UCSD-AML1 (cell line): ENCODE results near the gene SEC16A.

Experiments used
- DNase-seq: peaks from one replicate; lab custom pipeline; 2025; ENCODE audit not compliant: unreplicated experiment; lab: John Stamatoyannopoulos, UW

Gene SEC16A

DNA sequence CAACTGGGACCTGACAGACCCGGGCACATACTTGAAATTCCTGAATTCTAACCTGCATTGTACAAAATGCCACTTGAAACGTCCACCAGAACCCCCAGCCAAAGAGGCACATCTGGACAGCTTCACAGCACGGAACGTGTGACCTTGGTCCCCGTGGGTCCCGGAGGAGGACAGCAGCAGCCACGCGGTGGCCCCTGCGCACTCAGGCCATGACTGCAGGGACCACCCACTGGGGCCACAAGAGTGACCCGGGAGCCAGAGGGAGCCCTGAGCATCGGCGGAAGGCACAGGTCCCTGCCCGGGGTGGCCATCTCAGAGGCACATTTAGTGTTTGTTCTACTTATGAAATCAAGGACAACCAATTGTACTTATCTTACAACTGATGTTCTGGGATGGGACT lies 80.8 kb downstream of the SEC16A start:
- DNase-seq: no peak

DNA sequence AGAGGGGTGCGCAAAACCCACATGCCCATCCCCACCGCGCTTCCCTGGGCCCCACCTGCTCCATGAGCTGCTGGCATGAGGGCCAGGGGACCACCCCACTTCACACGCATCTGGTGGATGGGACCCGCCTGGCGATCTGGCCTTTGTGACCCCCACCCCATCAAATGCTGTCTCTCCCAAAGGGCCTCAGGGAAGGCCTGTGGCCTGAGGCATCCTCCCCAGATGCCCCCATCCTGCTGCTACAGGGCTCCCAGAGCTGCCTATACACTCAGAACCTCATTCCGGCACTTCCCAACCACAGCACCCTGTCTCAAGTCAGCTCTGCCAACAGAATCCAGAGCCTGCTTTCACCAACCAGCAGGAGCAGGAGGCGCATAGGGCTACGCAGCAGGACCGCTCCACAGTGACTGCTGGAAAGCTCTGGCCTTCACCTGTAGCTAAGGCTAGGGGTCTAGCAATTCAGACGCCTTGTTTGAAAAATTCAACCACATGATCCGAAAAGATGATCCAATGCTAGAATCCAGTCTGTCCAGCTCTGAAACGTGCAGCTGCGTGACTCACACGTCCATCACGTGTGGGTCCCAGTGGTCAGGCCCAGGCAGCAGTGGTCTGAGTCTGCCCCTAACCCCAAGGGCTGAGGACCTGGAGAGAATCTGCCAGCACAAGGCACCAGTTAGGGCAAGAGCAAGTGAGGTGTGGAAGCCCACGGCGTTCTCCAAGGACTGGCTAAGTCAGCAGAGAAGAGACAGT lies 81.5 kb downstream of the SEC16A start:
- DNase-seq: no peak

DNA sequence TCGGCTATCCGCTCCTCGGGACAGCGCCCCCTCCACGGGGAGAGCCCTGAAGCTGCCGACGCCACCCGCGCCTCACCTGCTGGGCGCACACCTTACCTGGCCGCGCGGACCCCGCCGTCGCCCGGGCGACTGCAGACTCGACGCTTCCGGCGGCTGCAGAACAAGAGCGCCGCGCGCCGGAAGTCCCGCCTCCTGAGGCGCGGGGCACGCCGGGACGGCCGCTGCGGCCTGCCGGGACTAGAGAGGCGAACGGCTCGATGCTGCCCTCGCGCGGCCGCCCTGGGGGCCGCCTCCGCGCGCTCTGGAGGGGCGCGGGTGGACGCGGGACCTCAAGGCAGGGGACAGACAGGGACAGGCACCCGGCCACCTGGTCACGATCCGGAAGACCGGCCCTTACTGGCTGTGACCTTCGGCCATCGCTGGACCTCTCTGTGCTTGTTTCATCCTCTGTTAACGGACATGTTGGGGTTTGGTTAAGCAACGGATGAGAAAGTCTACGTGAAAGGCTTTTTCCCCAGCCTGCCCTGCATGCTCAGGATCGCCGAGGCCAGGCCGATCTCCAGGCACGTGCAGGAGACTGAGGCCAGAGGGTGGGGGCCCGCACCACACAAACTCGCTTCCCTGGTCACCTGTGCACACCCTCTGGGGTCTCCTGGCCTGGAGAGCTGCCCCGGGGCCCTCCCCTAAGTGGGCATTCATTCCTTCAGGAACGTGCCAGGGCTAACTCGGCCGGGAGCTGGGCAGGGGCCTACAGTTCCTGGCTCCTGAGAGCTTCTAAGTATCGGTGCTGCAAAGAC lies 82.6 kb downstream of the SEC16A start, which contains the start of gene SNAPC4:
TSS of gene SNAPC4 (minus strand) at position 133 of the 797 bp plus-strand sequence. CDS start 1,742 bp downstream, outside the sequence.
- DNase-seq: peak; percentile 92

GRCh38 chr9:136399176-136400037 lies 83.4 kb downstream of the SEC16A start:
- DNase-seq: peak; percentile 25

- DNase-seq: no peak
Observed at GRCh38 chr9:136398286-136398685, 84.6 kb downstream of the SEC16A start.

GRCh38 chr9:136397643-136398042 lies 85.2 kb downstream of the SEC16A start:
- DNase-seq: no peak

DNA sequence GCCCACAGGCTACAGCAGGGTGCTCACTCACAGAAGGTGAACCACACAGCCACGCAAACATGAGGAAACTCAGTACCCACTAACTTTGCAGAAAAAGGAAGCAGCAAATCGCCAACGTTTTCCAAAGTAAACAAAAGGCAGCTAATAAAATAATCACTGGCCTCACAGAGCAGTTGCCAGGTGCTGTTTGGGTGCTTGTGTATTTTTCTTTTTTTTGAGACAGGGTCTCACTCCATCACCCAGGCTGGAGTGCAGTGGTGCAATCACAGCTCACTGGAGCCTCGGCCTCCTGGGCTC lies 86.7 kb downstream of the SEC16A start:
- no peak for DNase-seq

GRCh38 chr9:136395345-136396218 lies 87.3 kb downstream of the SEC16A start:
- DNase-seq: no peak

GRCh38 chr9:136395020-136395340 lies 87.9 kb downstream of the SEC16A start:
- DNase-seq: no peak

GRCh38 chr9:136394312-136395019 lies 88.4 kb downstream of the SEC16A start:
- no peak for DNase-seq

- DNase-seq: no peak
Observed at GRCh38 chr9:136393531-136393930, 89.3 kb downstream of the SEC16A start.

DNA sequence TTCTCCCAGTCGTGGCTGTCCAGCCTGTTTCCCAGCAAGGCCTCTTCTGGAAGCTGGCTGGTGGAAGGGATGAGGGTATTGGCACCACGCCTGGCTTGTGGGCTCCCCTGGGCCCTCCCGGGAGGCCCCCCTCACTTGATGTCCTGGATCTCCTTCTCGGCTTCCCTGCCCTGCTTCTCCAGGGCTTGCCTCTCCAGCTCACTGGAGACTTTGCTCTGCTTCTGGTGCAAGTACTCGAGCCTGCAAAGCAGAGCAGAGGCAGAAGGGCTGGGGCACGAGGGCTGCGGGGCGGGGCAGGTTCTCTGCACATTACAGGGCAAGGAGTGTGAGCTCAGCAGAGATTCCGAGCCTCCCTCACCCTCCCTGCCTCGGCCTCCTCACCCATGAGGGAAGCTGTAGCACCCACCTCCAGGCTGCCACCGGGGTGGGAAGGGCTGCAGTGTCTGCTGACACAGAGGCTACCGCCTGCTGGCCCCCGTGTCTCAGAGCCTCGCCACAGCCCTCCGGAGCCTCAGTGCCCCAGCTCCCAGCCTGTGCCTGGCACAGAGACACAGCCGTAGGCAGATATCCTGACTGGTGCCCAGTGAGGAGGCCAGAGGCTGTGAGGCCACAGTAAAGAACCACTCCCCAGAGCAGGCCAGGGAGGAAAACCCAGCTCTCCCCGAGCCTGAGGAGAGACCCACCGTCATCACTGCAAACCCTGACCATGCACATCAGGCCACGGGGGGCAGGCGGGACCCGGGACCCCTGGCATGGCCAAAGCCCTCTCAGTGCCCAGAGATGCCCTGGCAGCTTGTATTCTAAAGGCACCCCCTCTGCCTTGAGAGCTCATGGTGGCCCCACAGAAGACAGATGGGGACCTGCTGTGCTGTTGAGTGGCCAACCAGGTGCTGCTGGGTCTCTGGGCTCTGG lies 90.0 kb downstream of the SEC16A start:
- no peak for DNase-seq

DNA sequence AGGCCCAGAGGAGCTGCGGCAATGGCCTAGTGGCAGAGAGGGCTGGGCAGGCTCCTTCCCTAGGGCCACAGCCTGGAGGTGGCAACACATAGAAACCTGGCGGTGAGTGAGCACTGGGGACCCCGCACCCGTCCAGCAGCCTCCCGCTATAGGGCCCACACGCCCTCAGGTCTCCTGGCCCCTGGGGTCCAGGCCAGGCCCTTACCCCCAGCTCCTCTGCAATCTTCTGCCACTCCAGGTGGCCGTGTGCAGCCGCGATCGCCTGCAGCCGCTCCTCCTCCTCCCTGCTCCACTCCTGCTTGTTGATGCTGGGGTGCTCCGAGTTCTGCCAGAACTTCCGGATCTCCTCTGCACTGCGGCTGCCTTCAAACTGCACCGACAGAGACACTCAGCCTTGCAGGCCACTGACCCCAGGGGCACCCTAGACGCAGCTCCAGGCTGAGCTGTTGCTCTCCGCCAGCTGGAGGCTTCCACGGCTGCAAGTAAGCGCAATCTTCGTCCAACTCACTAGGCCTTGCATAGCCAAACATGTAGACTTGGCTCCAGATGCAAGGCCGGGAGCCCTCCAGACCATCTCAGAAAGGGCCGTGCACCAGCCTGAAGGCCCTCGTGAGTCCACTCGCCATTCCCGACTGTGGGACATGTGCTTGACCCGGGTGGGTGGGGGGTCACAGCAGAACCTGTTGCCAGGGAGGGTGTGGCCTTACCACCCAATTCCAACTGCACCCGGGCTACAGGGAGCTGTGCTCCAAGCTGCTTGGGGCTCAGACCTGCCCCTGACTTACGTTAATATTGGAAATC lies 90.9 kb downstream of the SEC16A start:
- DNase-seq: no peak
